H1 (cell line): ENCODE measurements around the gene CRYBA4. TPM values are rescaled to one million over a fixed set of nuclear protein-coding genes. Genes with fewer than 3 reads are reported as not detected.

Experiments
- CTCF ChIA-PET: fragments of 300-600 bp; sonication (Branson Sonifier 250); formaldehyde crosslinking; loops from one replicate; lab custom pipeline; 2021; ENCODE audit not compliant: partially characterized antibody; lab: Charles Lee
- POLR2A ChIA-PET: fragments of 300-600 bp; sonication (Branson Sonifier 250); formaldehyde crosslinking; loops from one replicate; lab custom pipeline; 2021; ENCODE audit warnings: inconsistent platforms; ENCODE audit not compliant: partially characterized antibody; lab: Charles Lee
- DNase-seq, 2 experiments: peaks; one replicate each; pipeline versions ENCODE4 v3.0.0 to v3.0.0-alpha.2; 2010 to 2022; ENCODE audit warnings: low spot score in 2 of 2, low read depth in 1 of 2, mixed read lengths in 1 of 2
- FAIRE-seq: peaks from 2 replicates; lab custom pipeline; 2011; peaks lifted over from hg19 to GRCh38; lab: Jason Lieb, UNC
- H2AFZ ChIP-seq: 2 replicates; pipeline ENCODE4 v1.8.1; 2012; ENCODE audit warnings: low read length, inconsistent platforms
- H2AK5ac ChIP-seq: 2 replicates; pipeline ENCODE4 v1.6.1; 2013; ENCODE audit warnings: low read depth, low read length
- H2BK120ac ChIP-seq: replicated peaks from 2 replicates; pipeline ENCODE3; 2013; ENCODE audit warnings: low read depth, low read length, inconsistent platforms
- H2BK12ac ChIP-seq: 2 replicates; pipeline ENCODE4 v1.6.1; 2013; ENCODE audit warnings: low read depth, low read length
- H2BK15ac ChIP-seq: 2 replicates; pipeline ENCODE4 v1.6.1; 2013; ENCODE audit warnings: low read length
- H2BK20ac ChIP-seq: 2 replicates; pipeline ENCODE4 v1.6.1; 2013; ENCODE audit warnings: low read length
- H2BK5ac ChIP-seq: 2 replicates; pipeline ENCODE4 v1.6.1; 2013; ENCODE audit warnings: low read depth, low read length
- H3K14ac ChIP-seq: 2 replicates; pipeline ENCODE4 v1.6.1; 2013; ENCODE audit warnings: inconsistent platforms; ENCODE audit not compliant: insufficient read length
- H3K18ac ChIP-seq: 2 replicates; pipeline ENCODE4 v1.6.1; 2013; ENCODE audit warnings: low read length; ENCODE audit errors: extremely low read depth
- H3K23ac ChIP-seq: 2 replicates; pipeline ENCODE4 v1.6.1; 2013; ENCODE audit warnings: inconsistent platforms; ENCODE audit not compliant: insufficient read length
- H3K23me2 ChIP-seq: 2 replicates; pipeline ENCODE4 v1.6.1; 2013; ENCODE audit warnings: low read depth, low read length
- H3K27ac ChIP-seq: 2 replicates; pipeline ENCODE4 v1.6.1; 2011; ENCODE audit warnings: low read depth, low read length, inconsistent platforms
- H3K27me3 ChIP-seq, 4 experiments: replicated peaks in 1 of 4; 1 replicate in 1 of 4; 2 replicates in 3 of 4; pipeline versions ENCODE4 v1.6.1 to v1.8.1; 2011 to 2013; ENCODE audit warnings: low read length in 3 of 4, mild to moderate bottlenecking in 3 of 4, inconsistent platforms in 2 of 4, mixed read lengths in 2 of 4, moderate library complexity in 1 of 4; ENCODE audit not compliant: control insufficient read depth in 3 of 4, insufficient read depth in 3 of 4; ENCODE audit errors: extremely low read depth in 1 of 4
- H3K36me3 ChIP-seq, 4 experiments: 2 replicates each; pipeline versions ENCODE4 v1.6.1 to v1.8.1; 2011 to 2013; ENCODE audit warnings: mild to moderate bottlenecking in 4 of 4, low read length in 3 of 4, moderate library complexity in 2 of 4, control low read depth in 1 of 4, inconsistent platforms in 1 of 4; ENCODE audit not compliant: insufficient read depth in 4 of 4, control insufficient read depth in 2 of 4
- H3K4ac ChIP-seq: replicated peaks from 2 replicates; pipeline ENCODE3; 2013; ENCODE audit warnings: low read length, low read depth, mixed read lengths, inconsistent platforms; ENCODE audit not compliant: insufficient read length
- H3K4me1 ChIP-seq, 4 experiments: replicated peaks in 1 of 4; 1 replicate in 1 of 4; 2 replicates in 3 of 4; pipeline versions ENCODE4 v1.6.1 to v1.8.1; 2011 to 2013; ENCODE audit warnings: low read length in 3 of 4, inconsistent platforms in 2 of 4, mixed read lengths in 1 of 4; ENCODE audit not compliant: insufficient read depth in 4 of 4, control insufficient read depth in 3 of 4
- H3K4me2 ChIP-seq, 2 experiments: 2 replicates each; pipeline versions ENCODE4 v1.6.1 to v1.8.1; 2011 to 2013; ENCODE audit warnings: low read depth in 2 of 2, low read length in 2 of 2, control low read depth in 1 of 2, inconsistent platforms in 1 of 2, mild to moderate bottlenecking in 1 of 2; ENCODE audit not compliant: insufficient read depth in 1 of 2
- H3K4me3 ChIP-seq, 4 experiments: fragments of 200-600, 300-600 bp in 1 of 4; sonication (generic), shearing (Covaris generic), sonication (Bioruptor Twin) in 1 of 4; 2 replicates each; pipeline versions ENCODE4 v1.5.1 to v1.8.1; 2011 to 2016; ENCODE audit warnings: low read length in 4 of 4, low read depth in 3 of 4, control low read depth in 2 of 4, inconsistent platforms in 2 of 4, mild to moderate bottlenecking in 2 of 4, mixed read lengths in 1 of 4, moderate library complexity in 1 of 4; ENCODE audit not compliant: insufficient read depth in 2 of 4; ENCODE audit errors: extremely low read depth in 1 of 4
- H3K56ac ChIP-seq: replicated peaks from 2 replicates; pipeline ENCODE3; 2013; ENCODE audit warnings: low read depth, mild to moderate bottlenecking, mixed read lengths, low read length, inconsistent platforms; ENCODE audit not compliant: insufficient read length
- H3K79me1 ChIP-seq: 2 replicates; pipeline ENCODE4 v1.6.1; 2013; ENCODE audit warnings: low read depth, low read length, control low read depth
- H3K79me2 ChIP-seq, 2 experiments: 2 replicates each; pipeline versions ENCODE4 v1.6.1 to v1.8.1; 2012 to 2013; ENCODE audit warnings: low read length in 2 of 2, mild to moderate bottlenecking in 2 of 2, inconsistent platforms in 1 of 2; ENCODE audit not compliant: insufficient read depth in 2 of 2, control insufficient read depth in 1 of 2
- H3K9ac ChIP-seq, 4 experiments: replicated peaks in 1 of 4; 1 replicate in 1 of 4; 2 replicates in 3 of 4; pipeline versions ENCODE4 v1.6.1 to v1.8.1; 2011 to 2013; ENCODE audit warnings: low read depth in 3 of 4, low read length in 3 of 4, control low read depth in 2 of 4, mild to moderate bottlenecking in 2 of 4, moderate library complexity in 2 of 4, inconsistent platforms in 1 of 4; ENCODE audit errors: extremely low read depth in 1 of 4
- H3K9me3 ChIP-seq, 2 experiments: 2 replicates each; pipeline versions ENCODE4 v1.6.1 to v1.8.1; 2012 to 2013; ENCODE audit warnings: mild to moderate bottlenecking in 2 of 2, moderate library complexity in 2 of 2, control low read depth in 1 of 2, inconsistent platforms in 1 of 2, low read depth in 1 of 2, low read length in 1 of 2, mixed read lengths in 1 of 2; ENCODE audit not compliant: insufficient read depth in 2 of 2
- H4K20me1 ChIP-seq, 2 experiments: replicated peaks in 1 of 2; 2 replicates each; pipeline versions ENCODE3 to v1.8.1; 2011 to 2013; ENCODE audit warnings: inconsistent platforms in 2 of 2, low read length in 2 of 2, mild to moderate bottlenecking in 1 of 2; ENCODE audit not compliant: insufficient read depth in 2 of 2, control insufficient read depth in 1 of 2
- H4K5ac ChIP-seq: 2 replicates; pipeline ENCODE4 v1.6.1; 2013; ENCODE audit warnings: low read length, low read depth, mixed read lengths, inconsistent platforms; ENCODE audit not compliant: insufficient read length
- H4K8ac ChIP-seq: 2 replicates; pipeline ENCODE4 v1.8.0; 2013; ENCODE audit warnings: mild to moderate bottlenecking, moderate library complexity, low read length, inconsistent platforms; ENCODE audit not compliant: insufficient read depth; ENCODE audit errors: extremely low read depth
- H4K91ac ChIP-seq: replicated peaks from 2 replicates; pipeline ENCODE3; 2013; ENCODE audit warnings: low read length, mixed read lengths, inconsistent platforms; ENCODE audit not compliant: insufficient read length
- CHD1 ChIP-seq: IDR thresholded peaks from 2 replicates; pipeline ENCODE4 v1.6.1; 2012; ENCODE audit warnings: low read depth, low read length, improper control_type of control experiment
- KDM1A ChIP-seq: fragments of 200-600, 300-600 bp; sonication (generic); IDR thresholded peaks from 2 replicates; pipeline ENCODE4 v1.7.1; 2016; ENCODE audit warnings: mild to moderate bottlenecking, low read length, borderline replicate concordance
- POU5F1 ChIP-seq: IDR thresholded peaks from 2 replicates; pipeline ENCODE4 v1.6.1; 2011; ENCODE audit warnings: low read depth, mild to moderate bottlenecking, low read length, moderate library complexity
- WGBS, 2 experiments: shearing (Covaris generic) in 1 of 2; methylation state at CpG; one replicate each; pipeline versions ENCODE4 v1.1.6 to v1.1.7; 2013 to 2015; ENCODE audit warnings: low lambda C conversion rate in 2 of 2, mixed read lengths in 2 of 2, inconsistent platforms in 1 of 2, low coverage in 1 of 2, missing lambda C conversion rate in 1 of 2; ENCODE audit not compliant: insufficient replicate concordance in 2 of 2, insufficient coverage in 1 of 2, insufficient read length in 1 of 2; ENCODE audit errors: extremely low coverage in 1 of 2, missing lambda C conversion rate in 1 of 2; 5-methylcytosine and 5-hydroxymethylcytosine counted together
- polyA plus RNA-seq, 7 experiments: library from polyadenylated mRNA; depleted of rRNA in 3 of 7; stranded (reverse) in 5 of 7; unstranded in 2 of 7; fragments of >200 nt in 5 of 7; fragments of 200-250 nt in 2 of 7; gene quantifications; 1 replicate in 5 of 7; 2 replicates in 1 of 7; 4 replicates in 1 of 7; pipeline versions ENCODE4 v1.2.1 to v1.2.3, GENCODE V29; 2011 to 2013; ENCODE audit warnings: missing spikeins in 2 of 7, mixed read lengths in 2 of 7
- total RNA-seq: library from RNA; stranded (reverse); fragmentation: NEBNext Ultra II Directional; extraction: Animal tissue kit (Norgen Biotek cat#: 25700); gene quantifications from 2 replicates; pipeline ENCODE4 v1.2.1, GENCODE V29; 2021

CRYBA4 gene
- total and polyA plus RNA-seq, 2 of the 8 experiments (the other 6 are each of a cell fraction or from before 2014, with no cell fraction given) = 0.67 to 3.1 TPM

- FAIRE-seq (no peak), DNase-seq (no peak)
- Histone ChIP-seq H3K4me3 (peak overlapping the region in 1 of 4 experiments; percentile 100; a peak in 2 of 8 replicates), H2BK15ac (no peak overlapping the region), H3K4ac (no peak overlapping the region), H2BK12ac (no peak overlapping the region), H3K4me1 (peaks cover 0 to 15% (median 4%) of the 10 kb centered on the region in 4 experiments; a peak in 6 of 7 replicates), H4K20me1 (peaks cover 4 to 13% of the 10 kb centered on the region in 2 experiments), H3K4me2 (peak overlapping the region in 1 of 2 experiments; percentile 84; a peak in 1 of 4 replicates), H3K14ac (no peak overlapping the region), H3K23me2 (peaks cover 5% of the 10 kb centered on the region; the same call in 1 of the 2 replicates), H3K36me3 (peaks cover 0 to 8% (median 1%) of the 10 kb centered on the region in 4 experiments; a peak in 4 of 8 replicates), H2BK5ac (no peak overlapping the region), H2AK5ac (no peak overlapping the region), H2BK120ac (no peak overlapping the region), H3K9ac (no peak overlapping the region), H3K23ac (no peak overlapping the region), H4K8ac (no peak overlapping the region), H3K27ac (no peak overlapping the region), H3K9me3 (no peaks in the 10 kb centered on the region), H3K79me2 (peaks cover 10 to 64% of the 10 kb centered on the region in 2 experiments; a peak in 3 of 4 replicates), H4K5ac (no peak overlapping the region), H3K56ac (no peak overlapping the region), H2BK20ac (no peak overlapping the region), H3K18ac (no peak overlapping the region), H4K91ac (no peak overlapping the region), H3K79me1 (peaks cover 10% of the 10 kb centered on the region), H2AFZ (no peak overlapping the region), H3K27me3 (no peaks in the 10 kb centered on the region)
- WGBS, 2 experiments = 97% methylated on average over 4 of the region's 4 CpGs; no CpG with 5 or more reads in 1 of the 2 experiments
- POLR2A ChIA-PET = interaction anchor here (1.3 to 1.6 kb wide), 3 partner anchors 23 to 73 kb away, joined by 3 to 4 read pairs (median 3); no protein-coding TSS in a partner anchor
- CTCF ChIA-PET = interaction anchor here (0.6 to 1.3 kb wide), 2 partner anchors 23 to 1687 kb away, joined by 3 to 4 read pairs; no protein-coding TSS in a partner anchor
- no peak for TF ChIP-seq CHD1
- peak; percentile 64; the same call in 1 of the 2 replicates for TF ChIP-seq KDM1A
- no peak for TF ChIP-seq POU5F1
Measured at GRCh38 chr22:26587991-26588613, 33.7 kb upstream of the CRYBA4 start.
